ENCODE results near the gene HDAC4.

The HDAC4 gene

DNA sequence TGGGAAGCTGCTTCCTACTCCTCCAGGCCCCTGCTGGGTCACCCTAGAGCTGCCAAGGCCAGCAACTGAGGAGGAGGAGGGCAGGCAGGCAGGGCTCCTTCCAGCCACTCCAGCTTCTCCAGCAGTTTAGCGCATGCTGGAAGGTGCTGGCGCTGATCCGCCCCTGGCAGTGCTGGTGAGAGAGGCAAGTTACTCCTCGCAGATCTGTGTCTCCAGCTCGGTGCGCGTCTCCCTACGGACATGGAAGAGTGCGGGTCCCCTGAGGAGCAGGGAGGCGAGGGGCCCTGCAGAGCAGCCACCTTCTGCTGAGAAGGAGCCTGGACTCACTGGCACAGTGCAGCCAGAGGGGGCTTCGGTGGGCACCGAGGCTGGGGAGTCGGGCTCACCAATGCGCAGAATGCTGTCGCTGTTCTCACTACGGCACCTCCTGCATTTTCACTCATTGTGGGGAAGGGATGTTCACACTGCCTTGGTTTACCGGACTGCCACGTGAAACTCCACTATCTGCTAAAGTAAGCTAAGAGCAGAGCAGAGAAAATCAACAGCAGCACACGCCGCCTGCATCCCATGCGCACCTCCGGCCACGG, 206.0 kb downstream of the HDAC4 start:
- in situ Hi-C loops (cut with MboI; ENCODE audit: low sequenced_read_pairs), result no loop called here

DNA sequence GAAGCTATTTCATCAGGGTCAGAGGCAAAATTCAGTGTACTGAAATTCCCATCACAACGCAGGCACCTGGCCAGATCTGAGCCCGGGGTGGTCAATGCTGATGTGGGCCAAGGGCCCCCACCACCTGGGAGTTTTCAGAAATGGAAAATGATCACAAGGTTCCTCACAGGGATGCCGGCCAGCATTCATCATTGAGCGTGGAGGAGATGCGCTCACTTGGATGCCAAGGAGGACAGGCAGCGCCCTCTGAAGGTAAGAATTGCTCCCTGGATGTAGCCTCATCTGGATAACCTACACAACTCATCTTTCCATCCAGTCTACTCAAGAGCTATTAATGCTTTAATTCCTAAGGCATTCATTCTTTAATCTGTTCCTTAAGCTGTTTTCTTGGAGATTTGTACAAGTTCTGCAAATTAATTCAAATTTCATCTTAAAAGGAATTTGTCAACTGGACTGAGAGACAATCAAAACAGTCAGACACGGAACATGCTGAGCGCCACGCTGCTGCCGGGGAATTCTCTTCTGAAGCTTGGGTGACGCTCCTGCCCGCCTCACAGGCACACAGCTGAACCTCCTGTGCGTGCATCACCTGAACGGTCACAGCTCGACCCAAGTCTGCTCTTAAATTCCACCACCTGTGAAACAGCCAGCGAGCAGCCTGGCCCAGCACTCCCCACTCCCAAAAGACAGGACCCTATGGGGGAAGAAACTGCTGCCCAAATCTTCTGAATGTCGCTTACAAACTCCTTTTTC, 206.7 kb downstream of the HDAC4 start:
- in situ Hi-C loops (cut with MboI; ENCODE audit: low sequenced_read_pairs), result no loop called here

DNA sequence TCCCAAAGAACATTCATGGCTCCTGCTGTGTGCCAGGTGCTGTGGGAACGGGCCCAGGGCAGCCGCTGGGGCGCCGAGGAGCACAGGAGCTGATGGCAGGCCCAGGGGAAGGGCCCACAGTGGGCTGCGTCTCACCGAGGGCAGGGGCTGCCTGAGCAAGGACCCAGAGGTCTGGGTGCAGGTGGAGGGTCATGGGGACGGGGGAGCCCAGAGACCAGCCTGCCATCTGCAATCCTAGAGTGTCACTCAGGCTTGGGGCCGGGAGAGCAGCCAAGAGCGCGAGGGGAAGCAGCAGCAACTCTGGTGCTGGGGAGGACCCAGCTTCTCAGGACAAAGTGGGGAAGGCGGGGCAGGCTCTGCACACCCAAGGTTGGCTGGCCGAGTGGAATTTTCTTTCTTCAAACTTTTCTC, 207.4 kb downstream of the HDAC4 start:
- in situ Hi-C loops (cut with MboI; ENCODE audit: low sequenced_read_pairs), result no loop called here

DNA sequence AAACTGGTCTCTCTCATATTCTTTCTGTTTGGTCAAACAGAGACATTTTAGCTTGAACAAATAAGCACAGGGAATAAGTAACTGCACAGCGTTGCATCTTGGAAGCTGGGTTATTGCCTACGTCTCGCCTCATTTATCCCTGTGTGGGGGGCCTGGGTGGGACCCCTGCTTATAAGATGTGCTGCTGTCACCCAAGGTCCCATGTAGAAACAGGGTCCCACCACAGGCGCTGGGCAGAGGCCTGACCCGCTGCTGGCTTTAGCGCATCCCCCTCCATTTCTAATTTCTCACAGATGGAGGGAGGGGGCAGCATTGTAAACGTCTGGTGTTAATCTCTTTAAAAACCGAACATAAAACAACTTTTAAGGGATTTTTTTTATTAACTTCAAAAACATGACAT, 207.8 kb downstream of the HDAC4 start:
- in situ Hi-C loops (cut with MboI; ENCODE audit: low sequenced_read_pairs), result no loop called here

DNA sequence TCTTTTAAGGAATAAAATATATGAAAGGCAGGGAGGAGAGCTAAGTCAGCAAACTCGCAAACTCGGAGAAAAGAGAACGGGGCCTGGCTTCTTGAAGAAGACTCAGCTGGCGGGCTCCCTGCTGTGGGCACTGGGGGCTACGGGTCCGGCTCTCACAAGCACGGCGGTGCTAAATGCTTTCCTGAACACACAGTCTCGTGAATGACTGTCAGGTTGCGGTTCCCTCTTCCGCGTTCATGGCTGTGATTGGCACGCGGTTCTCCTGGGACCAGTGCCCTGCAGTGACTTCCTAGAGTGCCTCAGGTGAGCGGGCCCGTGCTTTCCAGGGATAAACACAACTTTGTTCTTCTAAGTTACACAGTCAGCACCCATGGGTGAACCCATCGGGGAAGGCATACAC, 208.4 kb downstream of the HDAC4 start:
- in situ Hi-C loops (cut with MboI; ENCODE audit: low sequenced_read_pairs), result no loop called here

DNA sequence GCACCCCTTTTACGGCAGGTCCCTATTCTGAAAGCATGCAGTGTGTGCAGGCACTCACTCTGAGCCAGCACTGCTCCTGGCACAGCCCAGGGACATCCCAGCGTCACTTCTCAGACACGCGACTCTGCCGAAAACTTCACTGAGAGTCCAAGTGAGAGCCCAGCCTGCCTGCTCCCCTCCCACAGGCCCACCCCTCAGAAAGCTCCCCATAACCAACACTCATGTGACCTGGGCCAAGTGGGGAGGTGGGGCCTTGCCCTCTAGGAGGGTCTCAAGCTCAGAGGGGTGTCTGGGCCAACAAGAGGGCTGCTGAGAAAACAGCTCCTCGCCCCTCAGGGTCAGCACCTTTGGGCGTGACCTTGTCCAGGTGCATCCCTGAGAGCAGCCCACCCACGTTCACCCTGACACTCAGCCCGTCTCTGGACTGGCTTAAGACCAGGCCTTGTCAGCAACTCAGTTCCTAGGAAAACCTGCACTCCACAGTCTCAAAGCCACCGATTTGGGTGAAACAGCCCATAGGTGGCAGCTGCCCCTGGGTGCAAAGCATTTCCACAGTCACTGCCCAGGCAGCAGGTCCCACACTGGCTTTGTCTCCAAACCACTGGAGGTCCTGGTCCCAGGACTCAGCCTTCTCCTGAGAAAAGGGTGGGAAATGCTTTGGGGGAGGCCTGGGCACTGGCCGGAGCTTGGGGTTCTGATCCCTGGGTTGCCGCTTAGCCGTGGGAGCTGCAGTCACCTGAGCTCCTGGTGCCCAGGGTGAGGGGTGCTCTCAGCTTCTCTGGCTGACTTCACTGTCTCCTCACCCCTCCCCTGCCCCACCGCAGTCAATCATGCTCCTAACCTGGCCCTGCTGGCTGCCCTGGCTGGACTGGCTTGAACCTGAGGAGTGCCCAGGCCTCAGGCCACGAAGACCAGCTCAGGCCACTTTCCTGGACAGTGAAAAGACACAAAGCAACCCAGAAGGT, 209.6 kb downstream of the HDAC4 start:
- in situ Hi-C loops (cut with MboI; ENCODE audit: low sequenced_read_pairs), result no loop called here

DNA sequence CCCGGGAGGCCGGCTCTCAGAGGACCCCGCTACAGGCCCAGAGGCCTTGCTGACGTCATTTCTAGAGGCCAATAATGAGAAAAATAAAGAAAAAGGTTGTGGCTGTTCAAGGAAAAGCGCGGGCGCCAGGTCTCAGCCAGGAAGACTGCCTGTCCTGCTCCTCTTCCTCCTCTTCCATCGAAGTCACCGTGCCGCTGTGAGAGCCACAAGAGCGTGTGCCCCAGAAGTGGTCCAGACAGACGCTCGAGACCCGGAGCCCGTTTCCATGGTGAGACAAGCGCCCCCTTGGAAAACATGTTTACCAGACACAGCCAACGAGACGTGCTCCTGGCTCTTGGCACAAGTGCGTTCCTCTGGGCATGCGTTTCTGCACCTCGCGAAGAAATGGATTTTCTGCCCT, 210.5 kb downstream of the HDAC4 start:
- in situ Hi-C loops (cut with MboI; ENCODE audit: low sequenced_read_pairs), result no loop called here

DNA sequence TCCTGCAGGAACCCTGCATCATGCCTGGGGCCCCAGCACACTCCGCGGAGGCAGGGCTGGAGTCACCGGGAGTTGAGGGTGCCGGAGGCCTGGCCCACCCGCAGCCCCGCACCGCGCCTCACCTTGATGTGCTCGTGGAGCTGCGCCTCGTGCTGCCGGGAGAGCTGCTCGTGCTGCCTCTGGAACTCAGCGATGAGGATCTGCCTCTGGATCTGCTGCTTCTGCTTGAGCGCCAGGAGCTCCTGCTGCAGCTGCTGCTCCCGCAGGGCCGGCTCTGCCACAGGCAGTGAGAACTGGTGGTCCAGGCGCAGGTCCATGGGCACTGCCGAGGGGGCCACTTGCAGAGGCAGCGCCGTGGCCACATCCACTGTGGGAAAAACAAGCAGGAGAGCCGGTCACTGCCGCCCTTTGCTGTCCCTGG, 211.1 kb downstream of the HDAC4 start:
- in situ Hi-C loops (cut with MboI; ENCODE audit: low sequenced_read_pairs), result no loop called here

DNA sequence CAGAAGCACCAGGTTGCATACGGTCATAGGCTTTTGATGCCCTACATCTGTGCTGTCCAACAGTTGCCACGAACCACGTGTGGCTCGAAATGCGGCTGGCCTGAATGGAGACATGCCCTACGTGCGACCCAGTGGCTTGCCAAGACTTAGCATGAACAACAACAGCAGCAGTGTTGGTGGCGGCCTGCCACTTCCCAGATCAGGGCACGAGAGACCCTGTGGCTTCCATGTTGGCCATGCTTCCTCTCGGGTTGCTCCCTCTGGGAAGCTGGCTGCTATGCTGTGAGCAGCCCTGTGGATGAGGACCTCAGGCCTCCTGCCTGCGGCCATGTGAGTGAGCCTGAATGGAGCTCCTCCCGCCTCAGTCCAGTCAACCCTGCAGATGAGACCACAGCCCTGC, 212.3 kb downstream of the HDAC4 start:
- in situ Hi-C loops (cut with MboI; ENCODE audit: low sequenced_read_pairs), result no loop called here

DNA sequence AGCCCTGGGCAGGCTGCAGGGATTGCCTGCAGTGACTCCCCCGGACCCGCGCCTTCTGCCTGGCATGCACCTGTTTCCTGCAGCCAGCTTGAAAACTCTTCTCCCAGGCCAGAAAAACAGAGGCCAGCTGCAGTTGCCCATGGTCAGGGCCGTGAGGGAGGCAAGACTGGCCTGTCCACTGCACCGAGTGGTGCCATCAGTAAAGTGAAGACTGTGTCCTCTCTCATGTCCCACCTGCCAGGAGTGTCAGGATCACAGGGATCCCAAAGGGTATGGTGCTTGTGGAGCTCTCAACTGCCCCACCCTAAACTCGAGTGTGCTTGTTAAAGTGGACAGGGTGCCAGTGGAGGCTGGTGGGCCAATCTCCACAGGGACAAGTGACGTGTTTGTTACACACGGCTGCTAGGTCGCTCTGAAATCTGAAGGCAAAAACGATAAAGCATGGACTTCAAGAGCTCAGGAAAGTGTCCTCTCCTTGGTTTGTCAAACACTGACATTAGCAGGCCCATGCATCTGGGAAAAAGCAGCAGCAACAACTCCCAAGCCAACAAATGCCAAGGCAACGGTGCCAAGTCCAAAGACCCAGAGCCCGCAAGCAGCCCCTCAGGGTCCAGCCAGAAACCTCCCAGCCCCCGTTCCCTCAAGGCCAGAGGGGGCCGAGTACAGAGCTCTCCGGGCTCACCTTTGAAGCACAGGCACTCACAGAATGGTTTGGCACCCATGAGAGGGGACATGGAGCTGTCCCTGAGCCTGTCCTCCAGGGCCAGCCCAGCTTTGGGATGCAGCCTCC, 213.2 kb downstream of the HDAC4 start:
- in situ Hi-C loops (cut with MboI; ENCODE audit: low sequenced_read_pairs), result no loop called here

DNA sequence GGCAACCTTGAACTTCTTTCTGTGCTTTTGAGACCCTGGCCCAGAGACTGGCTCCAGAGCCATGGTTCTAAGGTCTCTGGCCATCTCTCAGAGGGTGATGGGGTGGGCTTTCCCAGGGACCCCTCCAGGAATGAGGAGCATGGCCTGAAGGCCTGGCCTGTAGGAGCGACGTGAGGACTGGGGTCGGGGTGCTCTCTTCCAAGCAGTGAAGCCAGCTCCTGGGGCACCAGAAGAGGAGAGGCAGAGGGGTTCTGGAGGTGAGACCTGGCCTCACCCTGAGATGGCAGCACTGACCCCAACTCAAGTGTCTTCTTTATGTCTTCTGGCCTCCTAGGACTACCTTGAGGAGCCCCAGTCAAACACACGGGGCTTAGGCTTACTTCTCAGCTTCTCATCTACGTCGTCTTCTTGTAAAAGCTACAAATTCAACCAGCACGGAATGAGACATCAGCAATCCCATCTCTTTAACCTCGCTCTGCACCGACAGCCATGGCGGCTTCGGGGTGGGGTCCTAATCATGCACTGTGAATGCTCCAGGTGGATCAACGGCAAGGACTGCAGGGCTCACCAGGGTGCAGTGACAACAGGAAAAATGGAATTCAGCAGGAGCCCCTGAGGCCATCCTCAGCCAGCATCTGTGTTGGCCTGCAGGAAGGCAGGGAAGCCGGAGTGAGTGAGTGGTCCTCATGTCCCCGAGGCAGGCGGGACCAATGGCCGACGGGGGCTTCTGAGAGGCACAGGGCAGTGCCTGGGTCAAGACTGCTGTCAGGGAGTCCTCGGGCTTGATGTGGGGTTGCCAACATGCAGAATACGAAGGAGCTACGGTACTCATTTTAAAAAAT, 214.1 kb downstream of the HDAC4 start:
- in situ Hi-C loops (cut with MboI; ENCODE audit: low sequenced_read_pairs), result no loop called here

DNA sequence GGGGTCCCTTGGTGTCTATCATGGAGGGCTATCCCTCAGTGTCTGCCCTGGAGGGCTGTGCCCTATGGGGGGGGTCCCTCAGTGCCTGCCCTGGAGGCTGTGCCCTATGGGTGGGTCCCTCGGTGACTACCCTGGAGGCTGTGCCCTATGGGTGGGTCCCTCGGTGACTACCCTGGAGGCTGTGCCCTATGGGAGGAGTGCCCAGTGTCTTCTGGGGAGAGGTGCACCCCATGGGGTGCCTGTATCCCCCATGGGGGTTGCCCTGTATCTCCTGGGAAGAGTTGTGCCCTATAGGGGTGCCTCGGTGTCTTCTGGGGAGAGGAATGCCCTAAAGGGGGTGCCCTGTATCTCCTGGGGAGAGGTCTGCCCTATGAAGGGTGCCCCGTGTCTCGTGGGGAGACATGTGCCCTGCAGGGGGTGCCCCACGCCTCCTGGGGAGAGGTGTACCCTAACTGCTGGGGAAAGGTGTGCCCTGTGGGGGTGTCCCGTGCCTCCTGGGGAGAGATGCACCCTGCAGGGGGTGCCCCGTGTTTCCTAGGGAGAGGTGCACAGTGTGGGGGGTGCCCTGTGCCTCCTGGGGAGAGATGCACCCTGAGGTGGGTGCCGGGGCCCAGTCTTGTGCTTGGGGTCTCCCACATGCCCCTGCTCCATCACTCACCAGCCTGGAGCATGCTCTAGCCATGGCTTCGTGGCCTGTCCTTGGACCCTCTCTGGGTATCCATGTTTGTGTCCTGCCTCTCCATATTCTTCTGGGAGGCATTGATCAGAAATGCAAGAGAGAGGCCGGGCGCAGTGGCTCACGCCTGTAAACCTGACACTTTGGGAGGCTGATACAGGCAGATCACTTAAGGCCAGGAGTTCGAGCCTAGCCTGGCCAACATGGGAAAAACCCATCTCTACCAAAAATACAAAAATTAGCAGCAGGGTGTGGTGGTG, 215.6 kb downstream of the HDAC4 start:
- in situ Hi-C loops (cut with MboI; ENCODE audit: low sequenced_read_pairs), result no loop called here

DNA sequence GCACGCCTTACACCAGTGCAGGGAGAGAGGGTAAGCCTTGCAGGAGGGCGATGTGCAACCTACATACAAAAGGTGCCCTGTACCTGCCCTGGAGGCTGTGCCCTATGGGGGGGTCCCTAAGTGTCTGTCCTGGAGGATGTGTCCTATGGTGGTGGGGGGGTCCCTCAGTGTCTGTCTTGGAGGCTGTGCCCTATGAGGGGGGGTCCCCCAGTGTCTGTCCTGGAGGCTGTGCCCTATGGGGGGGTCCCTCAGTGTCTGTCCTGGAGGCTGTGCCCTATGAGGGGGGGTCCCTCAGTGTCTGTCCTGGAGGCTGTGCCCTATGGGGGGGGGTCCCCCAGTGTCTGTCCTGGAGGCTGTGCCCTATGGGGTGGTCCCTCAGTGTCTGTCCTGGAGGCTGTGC, 216.6 kb downstream of the HDAC4 start:
- in situ Hi-C loops (cut with MboI; ENCODE audit: low sequenced_read_pairs), result no loop called here

DNA sequence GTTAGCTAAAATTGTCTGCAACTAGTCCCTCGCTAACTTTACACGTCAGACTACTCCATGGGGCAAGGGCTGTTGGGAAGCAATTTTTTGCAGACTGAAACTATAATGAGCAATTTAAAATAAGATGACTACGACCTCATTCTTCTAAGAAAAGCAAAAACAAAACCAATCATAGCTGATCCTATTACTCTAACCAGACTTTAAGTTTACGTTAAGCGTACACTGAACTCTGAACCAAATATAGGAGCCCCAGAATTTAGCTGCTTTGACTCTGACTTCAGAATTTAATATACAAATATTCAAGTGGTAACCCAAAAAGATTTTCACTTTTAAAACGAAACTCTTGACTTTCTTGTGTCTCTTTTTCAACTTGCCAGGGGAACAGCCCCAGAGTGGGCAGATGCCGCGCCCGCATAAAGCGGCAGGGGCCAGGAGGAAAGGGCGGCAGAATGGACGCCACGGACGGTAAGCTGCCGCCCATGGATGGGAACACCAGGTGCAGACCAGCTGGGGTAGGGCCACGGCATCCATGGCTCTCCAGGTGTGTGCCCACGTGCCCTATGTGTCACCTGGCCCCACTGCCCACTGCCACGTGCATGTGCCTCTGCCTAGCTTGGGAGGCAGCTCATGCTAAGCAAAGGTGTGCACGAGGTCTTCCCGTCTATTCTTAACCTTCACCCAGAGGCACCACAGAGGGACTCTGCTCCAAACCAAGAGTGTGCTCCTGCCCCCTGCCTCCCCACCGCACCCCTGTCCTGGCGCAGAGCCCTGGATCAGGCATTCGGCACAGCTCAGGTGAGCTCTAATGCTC, 217.6 kb downstream of the HDAC4 start:
- in situ Hi-C loops (cut with MboI; ENCODE audit: low sequenced_read_pairs), result no loop called here

DNA sequence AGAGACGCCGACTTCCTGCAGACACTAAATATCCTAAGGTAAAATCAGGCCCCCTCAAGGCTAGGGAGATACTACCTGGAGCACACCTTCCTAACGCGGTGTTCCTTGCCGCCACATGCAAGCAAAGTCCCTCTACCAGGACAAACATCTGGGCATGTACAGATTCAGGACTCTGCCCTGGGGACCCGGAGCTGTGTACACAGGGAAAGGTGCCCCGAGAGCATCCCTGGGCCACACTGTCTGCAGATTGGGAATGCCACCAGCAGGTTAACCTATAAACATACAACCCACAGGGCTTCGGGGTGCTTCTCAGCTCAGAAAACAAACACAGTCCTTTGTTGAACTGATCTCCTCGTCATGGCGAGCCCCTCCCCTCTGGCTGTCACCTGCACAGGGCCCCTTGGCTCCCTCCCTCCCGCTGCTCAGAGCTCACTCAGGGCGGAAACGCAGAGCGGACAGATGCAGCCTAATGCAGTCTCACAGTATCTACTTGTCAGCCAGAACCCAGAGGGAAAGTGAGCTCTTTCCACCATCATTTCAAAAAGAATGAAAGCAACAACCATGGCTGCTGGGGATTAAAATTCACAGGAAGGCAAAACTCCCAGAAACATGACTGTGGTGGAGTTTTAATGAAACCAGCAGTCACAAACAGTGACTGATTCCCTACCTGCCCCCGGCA, 218.8 kb downstream of the HDAC4 start:
- in situ Hi-C loops (cut with MboI; ENCODE audit: low sequenced_read_pairs), result no loop called here

DNA sequence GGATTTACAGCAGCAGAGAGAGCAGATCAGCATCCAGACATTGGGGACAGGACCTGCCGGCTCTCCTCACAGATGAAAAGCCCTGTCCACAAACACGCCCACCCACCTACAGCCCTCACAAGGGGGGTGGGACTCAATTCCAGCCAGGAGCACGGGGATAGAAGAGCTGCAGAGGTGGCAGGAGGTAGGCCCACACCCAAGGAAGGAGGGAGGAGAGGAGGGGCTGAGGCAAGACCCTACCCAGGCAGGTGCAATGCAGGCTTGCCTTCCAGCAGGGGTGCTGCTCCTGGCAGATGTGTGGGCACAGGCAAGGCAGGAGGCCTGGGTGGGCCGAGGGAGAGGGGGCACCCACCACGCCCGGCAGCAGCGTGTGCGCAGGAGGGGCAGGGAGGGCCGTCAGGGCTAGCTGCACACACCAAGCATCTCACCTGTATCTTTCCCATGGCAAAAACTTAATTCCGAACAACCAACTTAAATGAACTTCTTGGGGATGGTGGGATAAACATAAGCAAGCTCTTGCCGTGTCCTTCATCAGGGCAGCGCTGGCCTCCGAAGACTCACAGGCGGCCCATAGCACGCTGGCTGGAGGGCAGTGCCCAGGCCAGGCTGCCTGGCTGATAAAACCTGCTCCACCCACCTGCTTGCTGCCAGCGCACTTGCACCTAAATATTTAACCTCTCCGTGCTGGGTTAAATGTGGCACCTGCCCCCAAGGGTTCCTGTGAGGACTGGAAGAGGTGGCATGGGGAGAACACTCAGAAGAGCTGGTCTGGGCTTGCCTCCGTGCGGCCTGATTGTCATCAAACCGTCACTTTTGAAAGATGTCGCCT, 219.5 kb downstream of the HDAC4 start:
- in situ Hi-C loops (cut with MboI; ENCODE audit: low sequenced_read_pairs), result no loop called here

Data from HL-60/S4 treated with phorbol 12-myristate 13-acetate at 8.2 ng/mL for 4 days and 3 days (cell line).